HG03439 (cell line): ENCODE measurements around the gene ODAM.
"Not testable (repeated sequence)": the region's sequence is repeated elsewhere in the genome, so short reads cannot be mapped to it uniquely, and the experiment has no call there.

Experiments used
- ATAC-seq: cut with Tn5 transposase; IDR thresholded peaks from one replicate; pipeline ENCODE4 v1.9.1; 2021; ENCODE audit warnings: mild to moderate bottlenecking, moderate library complexity; ENCODE audit not compliant: unreplicated experiment

ODAM gene

DNA sequence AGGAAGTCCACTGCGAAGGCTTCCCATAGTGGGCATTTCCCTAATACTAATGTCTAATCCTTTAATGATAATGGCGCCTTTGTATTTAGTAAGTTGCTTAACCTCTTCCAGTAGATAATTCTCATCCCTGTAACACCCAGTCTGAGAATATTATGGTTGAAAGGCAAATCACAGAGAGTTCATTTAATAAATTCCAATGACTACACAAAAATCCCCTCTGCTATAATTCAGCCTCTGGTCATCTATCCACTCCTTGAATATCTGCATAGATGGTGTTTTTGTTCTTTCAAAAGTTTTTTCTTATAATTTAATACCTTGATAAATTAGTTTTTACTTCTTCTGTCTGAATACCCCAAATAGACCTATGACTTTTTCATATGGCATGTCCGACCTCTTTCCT, 25.9 kb downstream of the ODAM start:
- ATAC-seq = not testable (repeated sequence)

DNA sequence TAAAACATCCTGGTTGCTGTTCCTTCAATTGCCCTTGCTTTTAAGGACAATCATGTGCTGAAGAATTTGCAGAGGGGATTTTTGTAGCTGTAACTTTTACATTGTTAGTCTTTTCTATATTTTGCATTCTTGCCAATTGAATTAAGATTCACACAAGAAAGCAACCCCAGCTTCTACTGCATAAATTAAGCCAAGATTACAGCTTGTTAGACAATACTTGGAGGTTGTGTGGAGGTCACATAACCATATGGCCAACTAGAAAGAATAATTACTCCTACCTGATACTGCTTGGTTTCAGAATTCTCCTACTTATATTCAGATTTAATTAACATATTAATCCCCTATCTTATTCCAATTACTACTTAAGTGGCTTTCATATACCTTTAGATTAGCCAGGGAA, 26.3 kb downstream of the ODAM start:
- not testable (repeated sequence) for ATAC-seq

DNA sequence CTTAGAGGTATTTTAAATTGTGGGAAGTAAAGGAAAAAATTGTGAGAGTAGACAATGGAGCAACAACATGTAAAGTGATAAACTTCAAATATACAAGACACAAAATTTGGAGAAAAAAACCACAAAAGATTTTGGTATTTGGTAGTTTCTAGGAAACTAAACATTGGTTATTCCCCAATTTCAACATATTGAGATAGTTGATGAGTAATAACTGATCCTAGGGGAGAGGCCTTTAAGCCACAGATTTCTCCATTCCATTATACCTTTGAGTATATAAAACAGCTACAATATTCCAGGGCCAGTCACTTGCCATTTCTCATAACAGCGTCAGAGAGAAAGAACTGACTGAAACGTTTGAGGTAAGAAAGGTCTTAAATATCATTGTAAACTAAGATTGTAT, 30.3 kb downstream of the ODAM start, which contains the start of gene FDCSP:
Gene FDCSP, plus strand, starts transcription at position 301 of the 400 bp plus-strand sequence. CDS start 5,071 bp downstream, outside the sequence.
- ATAC-seq = no peak

DNA sequence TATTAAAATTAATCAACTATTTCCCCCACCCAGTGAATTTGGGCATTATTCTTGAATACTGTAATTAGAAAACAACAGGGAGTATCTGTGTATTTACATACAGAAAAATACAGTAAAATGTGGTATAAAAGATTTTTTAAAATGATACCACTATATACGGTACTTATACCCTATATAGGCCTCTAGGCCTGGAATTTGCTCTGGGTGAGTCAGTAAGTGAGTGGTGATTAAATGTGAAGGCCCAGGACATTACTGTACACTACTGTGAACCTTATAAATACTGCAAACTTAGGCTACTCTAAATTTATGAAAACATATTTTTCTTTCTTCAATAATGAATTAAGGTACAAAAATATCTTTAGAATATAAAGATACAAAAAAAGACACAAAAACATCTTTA, 40.6 kb downstream of the ODAM start:
- no peak for ATAC-seq

DNA sequence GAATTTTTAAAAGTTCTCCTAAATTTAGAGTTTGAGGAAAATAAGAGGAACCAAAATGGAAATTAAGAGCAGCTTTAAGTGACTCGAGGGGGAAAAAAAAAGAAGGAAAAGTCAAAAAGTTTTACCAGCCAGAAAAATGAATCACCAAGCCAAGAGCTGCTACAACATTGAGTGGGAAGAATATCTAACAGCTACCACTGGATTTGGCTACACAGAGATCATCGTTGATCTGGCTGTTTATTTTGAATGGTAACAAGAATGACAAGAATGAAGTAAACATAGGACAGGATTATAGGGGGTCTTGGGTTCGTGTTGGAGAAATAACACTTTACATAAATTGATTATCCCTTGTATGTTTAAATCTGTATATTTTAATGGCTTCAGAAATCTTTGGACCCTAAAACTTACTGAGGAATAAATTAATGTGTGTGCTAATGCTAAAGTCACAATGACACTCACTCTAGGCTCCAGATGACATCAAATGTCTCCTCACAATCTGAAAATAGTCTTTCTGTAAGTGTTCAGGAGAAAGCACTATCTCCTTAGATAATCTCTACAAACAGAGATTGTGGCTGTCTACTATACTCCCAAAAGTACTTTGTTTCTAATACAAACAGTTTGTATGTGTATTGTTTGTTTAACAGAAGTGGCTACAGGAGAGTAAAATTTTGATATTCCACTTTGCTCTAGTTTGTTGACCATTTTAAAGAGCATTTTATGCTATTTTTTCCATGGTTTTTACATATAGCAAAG, 43.8 kb downstream of the ODAM start:
- ATAC-seq = no peak

DNA sequence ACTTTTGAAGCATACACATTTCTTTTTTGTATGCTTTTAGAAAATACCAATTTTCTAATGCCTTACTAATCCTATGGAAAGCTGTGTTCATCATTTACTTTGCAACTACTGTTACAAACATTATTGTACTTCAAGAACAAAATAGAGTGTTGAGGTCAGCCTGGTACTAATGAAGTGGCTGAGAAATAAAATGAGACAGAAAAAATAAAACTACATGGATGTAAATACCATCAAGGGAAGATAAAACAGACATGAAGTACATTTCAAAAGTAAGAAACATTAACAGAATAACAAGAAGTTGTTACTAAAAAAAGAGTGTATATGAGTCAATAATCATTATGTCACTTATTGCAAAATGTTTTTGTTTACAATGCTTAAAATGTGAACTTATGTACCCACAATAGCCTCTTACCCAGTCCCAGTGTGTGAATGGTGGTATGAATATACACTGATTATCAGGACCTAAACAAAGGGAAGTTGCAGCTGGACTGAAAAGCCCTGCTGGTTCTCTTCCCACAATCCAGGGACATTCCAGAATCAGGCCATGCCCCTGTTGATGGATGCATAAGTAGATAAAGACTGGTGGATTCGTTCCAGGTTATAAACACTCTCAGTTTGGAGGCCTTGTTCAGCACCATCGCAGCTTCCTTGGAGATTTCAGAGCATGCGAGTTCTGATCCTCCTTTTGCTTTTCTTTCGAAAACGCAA, 44.5 kb downstream of the ODAM start:
- ATAC-seq = no peak

DNA sequence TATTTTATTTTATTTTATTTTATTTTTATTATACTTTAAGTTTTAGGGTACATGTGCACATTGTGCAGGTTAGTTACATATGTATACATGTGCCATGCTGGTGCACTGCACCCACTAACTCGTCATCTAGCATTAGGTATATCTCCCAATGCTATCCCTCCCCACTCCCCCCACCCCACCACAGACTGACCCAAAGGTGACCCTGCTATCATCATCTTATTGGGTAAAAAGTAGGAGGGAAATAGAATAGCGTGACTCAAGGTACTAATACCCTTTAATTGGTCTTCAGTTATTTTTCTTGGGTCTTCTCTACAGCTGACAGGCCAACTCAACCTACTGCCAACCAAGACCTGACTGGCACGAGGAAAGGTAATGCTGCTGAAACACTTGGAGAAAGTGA, 46.8 kb downstream of the ODAM start, which contains the start of gene CSN3:
Gene CSN3, plus strand, starts transcription at position 301 of the 400 bp plus-strand sequence. CDS start 2,223 bp downstream, outside the sequence.
- ATAC-seq = not testable (repeated sequence)

DNA sequence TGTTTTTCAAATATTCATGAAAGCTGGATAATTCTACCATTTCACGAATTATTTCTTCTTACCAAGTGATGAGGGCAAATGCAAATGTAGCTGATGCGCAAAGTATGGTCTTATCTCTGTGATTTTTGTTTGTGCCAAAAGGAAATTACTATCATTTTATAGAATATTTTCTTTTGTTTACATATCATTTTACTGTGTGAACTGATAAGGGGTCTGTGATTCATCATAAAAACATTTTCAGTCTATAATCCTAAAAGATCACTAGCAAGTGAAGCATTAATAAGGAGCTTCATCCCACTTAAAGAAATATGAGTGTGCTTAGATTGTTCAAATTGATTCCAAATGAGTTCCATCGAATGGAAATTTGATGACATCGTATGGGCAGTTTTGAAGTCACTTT, 47.6 kb downstream of the ODAM start:
- ATAC-seq = no peak

DNA sequence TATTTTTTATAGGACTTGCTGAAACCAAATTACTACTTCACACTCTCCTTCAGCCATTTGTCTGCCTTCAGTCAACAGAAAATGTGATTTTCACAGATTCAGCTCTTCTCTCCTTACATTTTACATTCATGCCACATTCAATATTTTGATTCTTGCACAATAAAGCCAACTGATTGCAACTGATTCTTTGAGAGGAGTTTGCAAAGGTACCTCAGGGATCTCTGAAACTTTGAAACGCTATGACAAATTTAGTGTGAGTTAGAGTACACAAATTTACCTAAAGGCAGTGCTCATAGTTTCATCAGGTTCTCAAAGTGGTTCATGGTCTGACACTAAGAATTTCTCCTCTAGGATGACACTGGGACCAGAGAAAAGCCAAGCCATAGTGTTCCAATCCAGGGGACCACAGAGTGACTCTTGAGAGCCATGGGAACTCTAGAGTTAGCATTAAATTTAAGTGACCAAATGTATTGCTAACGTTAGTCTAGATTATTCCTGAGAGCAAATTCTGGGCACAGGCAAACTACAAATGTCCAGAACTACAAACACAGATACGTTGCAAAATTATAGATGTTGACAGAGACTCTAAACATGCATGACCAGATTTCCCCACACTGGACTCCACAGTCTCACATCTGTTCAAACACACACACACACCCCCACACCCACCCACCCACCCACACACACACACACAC, 55.9 kb downstream of the ODAM start:
- ATAC-seq = no peak

DNA sequence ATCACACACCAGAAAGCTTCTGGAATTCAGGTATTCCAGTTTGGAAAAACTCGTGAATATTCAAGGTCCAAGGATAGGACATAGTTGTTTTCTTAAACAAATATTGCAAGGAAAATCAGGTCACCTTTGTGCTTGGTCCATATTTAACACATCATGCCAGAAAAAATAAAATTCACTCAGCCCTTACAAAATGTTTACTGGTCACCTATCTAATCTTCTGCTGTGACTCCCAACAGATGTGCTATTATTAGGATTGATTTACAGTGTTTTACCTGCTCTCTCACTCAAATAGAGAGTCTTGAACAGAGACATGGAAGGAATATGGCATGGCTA, 56.4 kb downstream of the ODAM start:
- ATAC-seq = no peak
